Endothelial cell of umbilical vein (primary cell): ENCODE measurements around the gene NUP54. TPM values are rescaled to one million over a fixed set of nuclear protein-coding genes. Genes with fewer than 3 reads are reported as not detected.

ENCODE experiments used
- BruUV-seq: library from RNA; stranded (reverse); fragments of 400-500 nt; replicated peaks from 2 replicates; lab custom pipeline; 2021; lab: Mats Ljungman, UMichigan
- CTCF ChIA-PET: fragments of 300-600, 350-600 bp; sonication (Branson Sonifier 250); formaldehyde crosslinking; loops from one replicate; lab custom pipeline; 2021; ENCODE audit warnings: antibody characterized with exemption, inconsistent platforms; lab: Charles Lee
- POLR2A ChIA-PET: fragments of 300-600, 350-600 bp; sonication (Branson Sonifier 250); formaldehyde crosslinking; loops from one replicate; lab custom pipeline; 2021; ENCODE audit warnings: antibody characterized with exemption, inconsistent platforms; lab: Charles Lee
- DNase-seq: peaks from one replicate; pipeline ENCODE4 v3.0.0-alpha.2; 2011; ENCODE audit warnings: low read depth, low spot score
- FAIRE-seq: peaks from 2 replicates; lab custom pipeline; 2011; peaks lifted over from hg19 to GRCh38; lab: Jason Lieb, UNC
- H2AFZ ChIP-seq: 2 replicates; pipeline ENCODE4 v1.6.0; 2012; ENCODE audit warnings: low read depth, low read length, control low read depth, inconsistent platforms
- H3K27ac ChIP-seq: 2 replicates; pipeline ENCODE4 v1.5.1; 2011; ENCODE audit warnings: low read depth, mild to moderate bottlenecking, control low read depth, low read length, moderate library complexity; ENCODE audit not compliant: insufficient read depth
- H3K27me3 ChIP-seq, 2 experiments: 2 replicates each; pipeline versions ENCODE4 v1.6.0 to v1.6.1; 2011; ENCODE audit warnings: low read length in 2 of 2, mixed read lengths in 1 of 2; ENCODE audit not compliant: control insufficient read depth in 2 of 2, insufficient read depth in 2 of 2
- H3K36me3 ChIP-seq, 2 experiments: 2 replicates in 1 of 2; 3 replicates in 1 of 2; pipeline ENCODE4 v1.5.1; 2011; ENCODE audit warnings: low read length in 2 of 2, mild to moderate bottlenecking in 1 of 2, moderate library complexity in 1 of 2; ENCODE audit not compliant: control insufficient read depth in 2 of 2, insufficient read depth in 2 of 2; ENCODE audit errors: extremely low read depth in 1 of 2
- H3K4me1 ChIP-seq: 3 replicates; pipeline ENCODE4 v1.5.1; 2011; ENCODE audit warnings: mild to moderate bottlenecking, low read length; ENCODE audit not compliant: control insufficient read depth, insufficient read depth; ENCODE audit errors: extremely low read depth
- H3K4me2 ChIP-seq: 2 replicates; pipeline ENCODE4 v1.6.1; 2011; ENCODE audit warnings: low read length, control low read depth, mixed read lengths; ENCODE audit not compliant: insufficient read depth
- H3K4me3 ChIP-seq, 3 experiments: fragments of 200-600 bp in 1 of 3; sonication (generic), shearing (Covaris generic) in 1 of 3; replicated peaks in 1 of 3; 2 replicates each; pipeline ENCODE4 v1.5.1; 2011 to 2016; ENCODE audit warnings: control low read depth in 3 of 3, low read length in 3 of 3, mild to moderate bottlenecking in 2 of 3, inconsistent platforms in 1 of 3, low read depth in 1 of 3, moderate library complexity in 1 of 3; ENCODE audit not compliant: insufficient read depth in 1 of 3
- H3K79me2 ChIP-seq: 2 replicates; pipeline ENCODE4 v1.6.0; 2012; ENCODE audit warnings: low read length, inconsistent platforms; ENCODE audit not compliant: control insufficient read depth, insufficient read depth
- H3K9ac ChIP-seq: replicated peaks from 2 replicates; pipeline ENCODE3; 2011; ENCODE audit warnings: low read length, control low read depth; ENCODE audit not compliant: insufficient read depth; ENCODE audit errors: extremely low read depth
- H3K9me1 ChIP-seq: replicated peaks from 3 replicates; pipeline ENCODE4 v1.6.0; 2011; ENCODE audit warnings: mild to moderate bottlenecking, low read length; ENCODE audit not compliant: control insufficient read depth, insufficient read depth; ENCODE audit errors: extremely low read depth
- H3K9me3 ChIP-seq: replicated peaks from 2 replicates; pipeline ENCODE4 v1.5.1; 2012; ENCODE audit warnings: low read length, inconsistent platforms; ENCODE audit not compliant: control insufficient read depth, insufficient read depth
- H4K20me1 ChIP-seq: replicated peaks from 2 replicates; pipeline ENCODE3; 2011; ENCODE audit warnings: mild to moderate bottlenecking, low read length; ENCODE audit not compliant: control insufficient read depth, insufficient read depth; ENCODE audit errors: extremely low read depth
- EZH2 ChIP-seq: IDR thresholded peaks from 2 replicates; pipeline ENCODE4 v1.6.1; 2012; ENCODE audit warnings: borderline replicate concordance, low read depth, mild to moderate bottlenecking, moderate library complexity, low read length, inconsistent platforms; ENCODE audit not compliant: severe bottlenecking
- FOS ChIP-seq: IDR thresholded peaks from 2 replicates; pipeline ENCODE4 v1.6.1; 2011; ENCODE audit warnings: mild to moderate bottlenecking, low read length, moderate library complexity, borderline replicate concordance; ENCODE audit not compliant: insufficient read depth
- GATA2 ChIP-seq: IDR thresholded peaks from 2 replicates; pipeline ENCODE4 v1.7.0; 2011; ENCODE audit warnings: low read depth, mild to moderate bottlenecking, moderate library complexity, mixed read lengths, low read length; ENCODE audit not compliant: insufficient read length, insufficient read depth
- JUN ChIP-seq: IDR thresholded peaks from 2 replicates; pipeline ENCODE4 v1.6.1; 2011; ENCODE audit warnings: borderline replicate concordance, low read depth; ENCODE audit not compliant: insufficient read length, insufficient read depth
- MYC ChIP-seq: IDR thresholded peaks from one replicate; pipeline ENCODE4 v1.6.1; 2011; ENCODE audit warnings: mild to moderate bottlenecking, low read depth, low read length
- POLR2A ChIP-seq: IDR thresholded peaks from 2 replicates; pipeline ENCODE4 v1.6.1; 2012; ENCODE audit warnings: low read depth, mild to moderate bottlenecking, control low read depth, low read length
- POLR2AphosphoS5 ChIP-seq: IDR thresholded peaks from 2 replicates; pipeline ENCODE4 v1.6.1; 2012; ENCODE audit warnings: low read depth, mild to moderate bottlenecking, control low read depth, low read length, moderate library complexity; ENCODE audit not compliant: insufficient read depth
- dilution Hi-C: fragments of 300-500 bp; cut with MboI; formaldehyde crosslinking; loops from one replicate; pipeline ENCODE4 v1.15.0; 2019; ENCODE audit warnings: low sequenced_read_pairs; ENCODE audit not compliant: extremely low pct_ligation_motif_present
- intact Hi-C: fragments of 100-400 bp; cut with micrococcal nuclease; formaldehyde crosslinking; loops from one replicate; pipeline ENCODE4 v1.10.0; 2022
- polyA plus RNA-seq, 4 experiments: library from polyadenylated mRNA; depleted of rRNA in 3 of 4; stranded (reverse) in 3 of 4; unstranded in 1 of 4; fragments of >200 nt; gene quantifications; 2 replicates each; pipeline versions ENCODE4 v1.2.1 to v1.2.3, GENCODE V29; 2011 to 2012; ENCODE audit warnings: missing spikeins in 1 of 4
- total RNA-seq: library from RNA; stranded (reverse); gene quantifications from 2 replicates; pipeline ENCODE4 v1.2.3, GENCODE V29; 2021
- TF ChIP-seq, protein P1 (sequence below), 2 donors: IDR thresholded peaks; 1 replicate in 1 of 2; 2 replicates in 1 of 2; pipeline ENCODE4 v1.5.1; 2011; ENCODE audit warnings: low read length in 2 of 2, mild to moderate bottlenecking in 2 of 2, moderate library complexity in 2 of 2, control low read depth in 1 of 2, inconsistent platforms in 1 of 2, low read depth in 1 of 2; ENCODE audit not compliant: insufficient read depth in 1 of 2; ENCODE audit errors: extremely low read depth in 1 of 2
- TF ChIP-seq, protein P2 (sequence below): IDR thresholded peaks from 2 replicates; pipeline ENCODE4 v1.6.1; 2011; ENCODE audit not compliant: insufficient read depth, insufficient read length

The NUP54 gene
- total and polyA plus RNA-seq, 2 donors (not counting 3 experiments of a cell fraction or from before 2014, with no cell fraction given) = 25.7 to 45.7 TPM

DNA sequence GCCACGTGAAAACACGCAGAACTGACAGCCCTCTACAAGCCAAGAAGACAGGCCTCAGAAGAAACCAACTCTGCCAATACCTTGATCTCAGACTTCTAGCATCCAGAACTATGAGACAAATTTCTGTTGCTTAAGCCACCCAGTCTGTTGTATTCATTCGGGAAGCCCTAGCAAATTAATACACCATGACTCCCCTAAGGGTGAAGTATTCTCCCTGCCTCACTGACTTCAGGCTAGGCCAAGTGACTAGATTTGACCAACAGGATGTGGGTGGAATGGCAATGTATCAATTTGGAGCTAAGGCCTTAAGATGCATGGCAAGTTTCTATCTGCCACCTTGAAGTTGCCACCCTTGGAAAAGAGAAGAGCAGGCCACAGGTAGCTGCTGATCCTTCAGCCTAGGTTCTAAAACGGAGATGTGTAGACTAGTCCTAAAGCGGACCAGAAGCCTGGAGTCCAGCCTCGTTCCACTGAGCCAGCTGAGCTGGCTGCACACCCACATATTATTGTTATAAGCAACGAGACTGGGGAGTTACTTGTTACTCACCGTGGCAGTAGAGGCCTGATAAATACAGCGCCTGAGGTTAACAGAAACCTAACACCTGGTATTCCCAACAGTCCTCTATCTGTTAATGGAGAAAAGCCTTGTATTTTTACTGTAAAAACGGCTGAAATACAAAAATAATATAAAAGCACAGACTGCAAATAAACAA lies 49.0 kb upstream of the NUP54 start:
- FAIRE-seq (no peak), DNase-seq (no peak)
- Histone ChIP-seq H3K4me2 (peak overlapping the region; percentile 66), H3K4me3 (no peak overlapping the region), H3K27ac (peak overlapping the region; percentile 71), H3K9ac (peak overlapping the region; percentile 56), H3K36me3 (peaks cover 3 to 15% of the 10 kb centered on the region in 2 experiments), H4K20me1 (no peaks in the 10 kb centered on the region), H3K9me3 (no peaks in the 10 kb centered on the region), H3K27me3 (no peaks in the 10 kb centered on the region), H3K9me1 (no peaks in the 10 kb centered on the region), H3K4me1 (peaks cover 33% of the 10 kb centered on the region), H3K79me2 (peaks cover 26% of the 10 kb centered on the region), H2AFZ (no peak overlapping the region)
- ChIA-PET CTCF (interaction anchor here (1.1 to 4.3 kb wide), 3 partner anchors 13 to 41 kb away, joined by 3 to 42 read pairs (median 4); no protein-coding TSS in a partner anchor), POLR2A (no interaction called here)
- dilution Hi-C loops (no loop called here), intact Hi-C loops (no loop called here)
- no peak for TF ChIP-seq JUN
- TF ChIP-seq GATA2 = no peak
- no peak for TF ChIP-seq POLR2AphosphoS5
- TF ChIP-seq FOS = no peak
- no peak for TF ChIP-seq EZH2
- TF ChIP-seq, protein P1, sequence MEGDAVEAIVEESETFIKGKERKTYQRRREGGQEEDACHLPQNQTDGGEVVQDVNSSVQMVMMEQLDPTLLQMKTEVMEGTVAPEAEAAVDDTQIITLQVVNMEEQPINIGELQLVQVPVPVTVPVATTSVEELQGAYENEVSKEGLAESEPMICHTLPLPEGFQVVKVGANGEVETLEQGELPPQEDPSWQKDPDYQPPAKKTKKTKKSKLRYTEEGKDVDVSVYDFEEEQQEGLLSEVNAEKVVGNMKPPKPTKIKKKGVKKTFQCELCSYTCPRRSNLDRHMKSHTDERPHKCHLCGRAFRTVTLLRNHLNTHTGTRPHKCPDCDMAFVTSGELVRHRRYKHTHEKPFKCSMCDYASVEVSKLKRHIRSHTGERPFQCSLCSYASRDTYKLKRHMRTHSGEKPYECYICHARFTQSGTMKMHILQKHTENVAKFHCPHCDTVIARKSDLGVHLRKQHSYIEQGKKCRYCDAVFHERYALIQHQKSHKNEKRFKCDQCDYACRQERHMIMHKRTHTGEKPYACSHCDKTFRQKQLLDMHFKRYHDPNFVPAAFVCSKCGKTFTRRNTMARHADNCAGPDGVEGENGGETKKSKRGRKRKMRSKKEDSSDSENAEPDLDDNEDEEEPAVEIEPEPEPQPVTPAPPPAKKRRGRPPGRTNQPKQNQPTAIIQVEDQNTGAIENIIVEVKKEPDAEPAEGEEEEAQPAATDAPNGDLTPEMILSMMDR (IDR thresholded peaks at IDR 0.05; ENCODE audit: extremely low read depth in 1 of 2, insufficient read depth in 1 of 2, low read depth in 1 of 2, low read length in 2 of 2) = no peak
- TF ChIP-seq, protein P2, sequence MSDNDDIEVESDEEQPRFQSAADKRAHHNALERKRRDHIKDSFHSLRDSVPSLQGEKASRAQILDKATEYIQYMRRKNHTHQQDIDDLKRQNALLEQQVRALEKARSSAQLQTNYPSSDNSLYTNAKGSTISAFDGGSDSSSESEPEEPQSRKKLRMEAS = no peak
- no peak for TF ChIP-seq POLR2A
- TF ChIP-seq MYC = no peak
- BruUV-seq = no TSS peak
